Right renal cortex interstitium (tissue), 3 donors: ENCODE measurements around the gene AFP. TPM values are rescaled to one million over a fixed set of nuclear protein-coding genes. Genes with fewer than 3 reads are reported as not detected.

Experiments
- DNase-seq, 3 donors: peaks; one replicate each; pipeline ENCODE4 v3.0.0-alpha.2; 2013; ENCODE audit warnings: low read depth in 3 of 3, low spot score in 2 of 3
- polyA plus RNA-seq, 3 donors: library from polyadenylated mRNA; unstranded; fragments of 120-200 nt; gene quantifications; one replicate each; pipeline ENCODE4 v1.2.1, GENCODE V29; 2013; ENCODE audit not compliant: insufficient read length in 3 of 3

AFP gene
- polyA plus RNA-seq, 3 donors = 746 to 1,253 (median 1,062) TPM

- DNase-seq = no peak
These were observed 895 bp downstream of the AFP start for GRCh38 chr4:73436674-73437557.

- no peak for DNase-seq
These were observed 1.5 kb downstream of the AFP start for GRCh38 chr4:73437558-73437956.

- no peak for DNase-seq
These were observed 2.0 kb downstream of the AFP start for GRCh38 chr4:73438048-73438447.

GRCh38 chr4:73438582-73439215 lies 2.7 kb downstream of the AFP start:
- no peak for DNase-seq

- DNase-seq = no peak
These were observed 3.4 kb downstream of the AFP start for GRCh38 chr4:73439445-73439844.

- DNase-seq = no peak
These were observed 4.0 kb downstream of the AFP start for GRCh38 chr4:73439991-73440390.

GRCh38 chr4:73440653-73441052 lies 4.6 kb downstream of the AFP start:
- DNase-seq = no peak

- DNase-seq = no peak
These were observed 6.3 kb downstream of the AFP start for GRCh38 chr4:73442275-73442674.

GRCh38 chr4:73443224-73443623 lies 7.2 kb downstream of the AFP start:
- no peak for DNase-seq

GRCh38 chr4:73445383-73446335 lies 9.6 kb downstream of the AFP start:
- DNase-seq = no peak

GRCh38 chr4:73446336-73446938 lies 10.4 kb downstream of the AFP start:
- DNase-seq = peak in 2 of 3 donors; percentile 4

- DNase-seq = no peak
These were observed 11.7 kb downstream of the AFP start for GRCh38 chr4:73447671-73448070.

GRCh38 chr4:73448448-73449203 lies 12.6 kb downstream of the AFP start:
- no peak for DNase-seq

- DNase-seq = no peak
These were observed 14.5 kb downstream of the AFP start for GRCh38 chr4:73450398-73451004.

GRCh38 chr4:73451404-73451803 lies 15.4 kb downstream of the AFP start:
- DNase-seq = no peak

GRCh38 chr4:73451981-73452747 lies 16.1 kb downstream of the AFP start:
- no peak for DNase-seq

- no peak for DNase-seq
These were observed 17.1 kb downstream of the AFP start for GRCh38 chr4:73452953-73453700.

GRCh38 chr4:73453701-73454005 lies 17.6 kb downstream of the AFP start:
- DNase-seq = no peak
